Activated CD8-positive, alpha-beta memory T cell treated with anti-CD3 and anti-CD28 coated beads for 36 hours (primary cell): ENCODE measurements around the gene STK31. TPM values are rescaled to one million over a fixed set of nuclear protein-coding genes. Genes with fewer than 3 reads are reported as not detected.

Experiments
- total RNA-seq, 2 experiments: library from RNA; stranded (reverse); gene quantifications; one replicate each; pipeline ENCODE4 v1.2.3, GENCODE V29; 2021

The STK31 gene
- total RNA-seq, 2 experiments from 2014 or later: 0.38 TPM; not detected in 1

Other genes with a start within 250 kb of the STK31 start
- under 1 TPM; 0.04 to 0.67 TPM for gene IGF2BP3, start 239.7 kb upstream of the STK31 start, total RNA-seq
- 10 to 100 TPM; 81.0 to 81.6 TPM for gene TRA2A, start 178.2 kb upstream of the STK31 start, total RNA-seq
- 1 to 10 TPM; 5.6 to 5.8 TPM for gene CCDC126, start 112.8 kb upstream of the STK31 start, total RNA-seq
- 1 to 10 TPM; 6.5 to 7.1 TPM for gene FAM221A, start 30.0 kb upstream of the STK31 start, total RNA-seq